Measurements from ENCODE around the gene RHCG.

The RHCG gene

GRCh38 chr15:89448825-89449224 is 47.6 kb downstream of the RHCG start:
- H3K4me3 ChIP-seq (ENCODE audit: low read depth, low read length): no peak overlapping the region
- TF ChIP-seq, protein P1, sequence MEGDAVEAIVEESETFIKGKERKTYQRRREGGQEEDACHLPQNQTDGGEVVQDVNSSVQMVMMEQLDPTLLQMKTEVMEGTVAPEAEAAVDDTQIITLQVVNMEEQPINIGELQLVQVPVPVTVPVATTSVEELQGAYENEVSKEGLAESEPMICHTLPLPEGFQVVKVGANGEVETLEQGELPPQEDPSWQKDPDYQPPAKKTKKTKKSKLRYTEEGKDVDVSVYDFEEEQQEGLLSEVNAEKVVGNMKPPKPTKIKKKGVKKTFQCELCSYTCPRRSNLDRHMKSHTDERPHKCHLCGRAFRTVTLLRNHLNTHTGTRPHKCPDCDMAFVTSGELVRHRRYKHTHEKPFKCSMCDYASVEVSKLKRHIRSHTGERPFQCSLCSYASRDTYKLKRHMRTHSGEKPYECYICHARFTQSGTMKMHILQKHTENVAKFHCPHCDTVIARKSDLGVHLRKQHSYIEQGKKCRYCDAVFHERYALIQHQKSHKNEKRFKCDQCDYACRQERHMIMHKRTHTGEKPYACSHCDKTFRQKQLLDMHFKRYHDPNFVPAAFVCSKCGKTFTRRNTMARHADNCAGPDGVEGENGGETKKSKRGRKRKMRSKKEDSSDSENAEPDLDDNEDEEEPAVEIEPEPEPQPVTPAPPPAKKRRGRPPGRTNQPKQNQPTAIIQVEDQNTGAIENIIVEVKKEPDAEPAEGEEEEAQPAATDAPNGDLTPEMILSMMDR (IDR thresholded peaks at IDR 0.05; ENCODE audit: low read depth, low read length, missing control alignments): no peak
- no peak for DNase-seq (ENCODE audit: low read depth)

GRCh38 chr15:89447676-89448075 is 48.7 kb downstream of the RHCG start:
- no peak overlapping the region for H3K4me3 ChIP-seq (ENCODE audit: low read depth, low read length)
- TF ChIP-seq, protein P1 (IDR thresholded peaks at IDR 0.05; ENCODE audit: low read depth, low read length, missing control alignments): no peak
- DNase-seq (ENCODE audit: low read depth): no peak

DNA sequence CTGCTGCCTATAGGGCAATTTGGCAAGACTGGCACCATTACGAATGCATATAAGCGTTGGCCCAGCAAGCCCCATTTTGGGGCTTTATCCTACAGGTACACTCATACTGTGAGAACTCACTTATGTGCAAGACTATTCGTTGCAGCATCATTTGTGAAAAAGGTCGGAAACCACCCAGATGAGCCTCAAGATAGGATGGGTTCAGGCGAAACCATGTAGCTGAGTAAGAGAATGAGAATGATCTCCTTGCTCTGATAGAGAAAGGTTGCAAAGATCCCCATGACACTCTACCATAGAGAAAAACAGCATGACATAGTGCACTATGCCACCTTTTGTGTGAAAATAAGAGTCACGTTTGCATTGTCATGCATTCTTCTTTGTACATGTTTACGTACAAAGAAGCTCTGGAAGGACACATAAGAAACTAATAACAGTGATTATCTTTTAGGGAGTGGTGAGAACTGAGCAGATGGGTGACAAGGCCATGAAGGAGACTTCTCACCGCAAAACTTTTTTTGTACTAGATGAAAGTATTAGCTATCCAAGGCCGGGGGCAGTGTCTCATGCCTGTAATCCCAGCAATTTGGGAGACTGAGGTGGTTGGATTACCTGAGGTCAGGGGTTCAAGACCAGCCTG is 50.0 kb downstream of the RHCG start:
- no peak for DNase-seq (ENCODE audit: low read depth)
- TF ChIP-seq, protein P1 (IDR thresholded peaks at IDR 0.05; ENCODE audit: low read depth, low read length, missing control alignments): no peak
- no peak overlapping the region for H3K4me3 ChIP-seq (ENCODE audit: low read depth, low read length)

- TF ChIP-seq, protein P1 (IDR thresholded peaks at IDR 0.05; ENCODE audit: low read depth, low read length, missing control alignments): no peak
- DNase-seq (ENCODE audit: low read depth): no peak
Measured at GRCh38 chr15:89445518-89445917, 50.9 kb downstream of the RHCG start.

GRCh38 chr15:89444241-89445225 is 51.9 kb downstream of the RHCG start:
- TF ChIP-seq, protein P1 (IDR thresholded peaks at IDR 0.05; ENCODE audit: low read depth, low read length, missing control alignments): no peak
- no peak for DNase-seq (ENCODE audit: low read depth)
- H3K4me3 ChIP-seq (ENCODE audit: low read depth, low read length): no peak overlapping the region

More at GRCh38 chr15:89445518-89445917, 50.9 kb downstream of the RHCG start:
- no peak overlapping the region for H3K4me3 ChIP-seq (ENCODE audit: low read depth, low read length)

DNA sequence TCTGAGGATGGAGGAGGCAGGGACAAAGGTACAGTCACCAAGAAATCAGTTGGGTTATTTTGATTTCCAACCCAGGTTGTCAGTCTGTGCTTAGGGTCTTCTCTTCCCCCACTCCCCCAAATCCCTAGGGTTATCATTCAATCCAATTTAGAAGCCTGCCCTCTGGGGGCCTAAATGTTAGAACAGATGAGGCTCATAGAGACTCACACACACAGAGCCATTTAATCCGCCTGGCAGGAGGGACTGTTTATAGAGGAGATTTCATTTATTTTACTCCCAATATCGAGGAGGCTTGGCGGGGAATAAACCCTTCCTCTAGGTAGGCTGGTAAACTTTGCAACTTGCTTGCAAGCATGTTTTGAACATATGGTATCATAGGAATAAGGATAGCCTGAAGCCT is 52.8 kb downstream of the RHCG start:
- DNase-seq (ENCODE audit: low read depth): no peak
- TF ChIP-seq, protein P1 (IDR thresholded peaks at IDR 0.05; ENCODE audit: low read depth, low read length, missing control alignments): no peak
- no peak overlapping the region for H3K4me3 ChIP-seq (ENCODE audit: low read depth, low read length)

All from GM12864 (cell line).